PC-3 (cell line): ENCODE data around the gene BASP1. TPM values are rescaled to one million over a fixed set of nuclear protein-coding genes. Genes with fewer than 3 reads are reported as not detected.

Experiments
- ATAC-seq: fragments of 200-7000 bp; cut with Tn5 transposase; 2 replicates; pipeline ENCODE4 v1.9.1; 2020; ENCODE audit warnings: mild to moderate bottlenecking, moderate library complexity
- BruUV-seq: library from RNA; stranded (reverse); fragments of 400-500 nt; replicated peaks from 2 replicates; lab custom pipeline; 2021; lab: Mats Ljungman, UMichigan
- CTCF ChIA-PET: fragments of 300-600 bp; sonication (Branson Sonifier 250); formaldehyde crosslinking; loops from one replicate; lab custom pipeline; 2022; ENCODE audit warnings: antibody characterized with exemption; lab: Charles Lee
- POLR2A ChIA-PET: fragments of 300-600 bp; sonication (Branson Sonifier 250); formaldehyde crosslinking; loops from one replicate; lab custom pipeline; 2022; ENCODE audit warnings: antibody characterized with exemption; ENCODE audit not compliant: unreplicated experiment; lab: Charles Lee
- DNase-seq: peaks from one replicate; pipeline ENCODE4 v3.0.0-alpha.2; 2015
- H2AFZ ChIP-seq: fragments of 300-600 bp; sonication (generic); 2 replicates; pipeline ENCODE4 v1.6.0; 2016; ENCODE audit warnings: antibody characterized with exemption, low read length
- H3F3A ChIP-seq: fragments of 300-600 bp; sonication (generic); one replicate; pipeline ENCODE4 v1.6.0; 2017; ENCODE audit warnings: antibody characterized with exemption, low read length, control low read depth, mild to moderate bottlenecking; ENCODE audit not compliant: unreplicated experiment
- H3K27ac ChIP-seq: fragments of 300-600 bp; sonication (generic); 2 replicates; pipeline ENCODE4 v1.5.1; 2016; ENCODE audit warnings: mild to moderate bottlenecking, low read length
- H3K27me3 ChIP-seq: fragments of 300-600 bp; sonication (generic); 2 replicates; pipeline ENCODE4 v1.6.1; 2016; ENCODE audit warnings: low read length, mixed read lengths
- H3K36me3 ChIP-seq: fragments of 300-600 bp; sonication (generic); 2 replicates; pipeline ENCODE4 v1.6.1; 2016; ENCODE audit warnings: low read depth, mixed run types, low read length, mixed read lengths
- H3K4me1 ChIP-seq: fragments of 300-600 bp; sonication (generic); 2 replicates; pipeline ENCODE4 v1.5.1; 2016; ENCODE audit warnings: low read length; ENCODE audit not compliant: insufficient read depth
- H3K4me2 ChIP-seq: fragments of 300-600 bp; sonication (generic); 2 replicates; pipeline ENCODE4 v1.6.0; 2016; ENCODE audit warnings: low read length
- H3K4me3 ChIP-seq: fragments of 300-600 bp; sonication (generic); 2 replicates; pipeline ENCODE4 v1.5.1; 2016; ENCODE audit warnings: mild to moderate bottlenecking, low read length, mixed read lengths
- H3K79me2 ChIP-seq: fragments of 300-600 bp; sonication (generic); 2 replicates; pipeline ENCODE4 v1.6.1; 2017; ENCODE audit warnings: low read length, mixed read lengths
- H3K9ac ChIP-seq: fragments of 300-600 bp; sonication (generic); 2 replicates; pipeline ENCODE4 v1.6.0; 2016; ENCODE audit warnings: mild to moderate bottlenecking, low read length
- H3K9me2 ChIP-seq: fragments of 300-600 bp; sonication (generic); replicated peaks from 2 replicates; pipeline ENCODE4 v1.6.1; 2016; ENCODE audit warnings: mixed run types, low read length, mixed read lengths
- H3K9me3 ChIP-seq: fragments of 300-600 bp; sonication (generic); 2 replicates; pipeline ENCODE4 v1.6.1; 2016; ENCODE audit warnings: low read length, mixed read lengths
- H4K20me1 ChIP-seq: fragments of 300-600 bp; sonication (generic); 2 replicates; pipeline ENCODE4 v1.6.1; 2016; ENCODE audit warnings: low read length, mixed read lengths
- CTCF ChIP-seq: fragments of 300-600 bp; sonication (generic); conservative IDR thresholded peaks from 2 replicates; pipeline ENCODE4 v1.5.1; 2017; ENCODE audit warnings: antibody characterized with exemption, low read depth, mild to moderate bottlenecking, low read length
- EZH2 ChIP-seq: fragments of 300-600 bp; sonication (generic); IDR thresholded peaks from one replicate; pipeline ENCODE4 v1.6.1; 2017; ENCODE audit warnings: antibody characterized with exemption, mild to moderate bottlenecking, low read length; ENCODE audit not compliant: unreplicated experiment
- EZH2phosphoT487 ChIP-seq: fragments of 300-600 bp; sonication (generic); IDR thresholded peaks from 2 replicates; pipeline ENCODE4 v1.6.1; 2018; ENCODE audit warnings: mild to moderate bottlenecking, antibody characterized with exemption, low read length, borderline replicate concordance
- intact Hi-C: fragments of 100-400 bp; cut with micrococcal nuclease; formaldehyde crosslinking; loops from 2 replicates; pipeline ENCODE4 v1.9.0; 2023
- total RNA-seq: library from RNA; depleted of rRNA; stranded (reverse); fragments of >200 nt; gene quantifications from 2 replicates; pipeline ENCODE4 v1.2.3, GENCODE V29; 2014

Gene BASP1
- total RNA-seq, 1 experiment from 2014 or later: 169 TPM

GRCh38 chr5:17272111-17272510, 54.7 kb downstream of the BASP1 start:
- Histone ChIP-seq H3K27ac (no peak overlapping the region), H3F3A (no peaks in the 10 kb centered on the region), H3K4me2 (no peak overlapping the region), H3K9ac (no peak overlapping the region), H3K9me3 (no peaks in the 10 kb centered on the region), H4K20me1 (no peaks in the 10 kb centered on the region), H3K4me1 (0 out of 2 replicates have a peak, but pooled peaks cover under 1% of the 10 kb centered on the region), H3K27me3 (no peaks in the 10 kb centered on the region), H3K4me3 (no peak overlapping the region), H3K9me2 (no peaks in the 10 kb centered on the region), H3K79me2 (peaks cover 63% of the 10 kb centered on the region), H3K36me3 (peaks cover 18% of the 10 kb centered on the region), H2AFZ (no peak overlapping the region)
- no peak for DNase-seq
- no peak for TF ChIP-seq EZH2
- no peak for TF ChIP-seq CTCF
- no peak for TF ChIP-seq EZH2phosphoT487
- intact Hi-C loops: no loop called here
- CTCF ChIA-PET: no interaction called here
- POLR2A ChIA-PET: no interaction called here
- BruUV-seq: no TSS peak
- ATAC-seq: no peak

GRCh38 chr5:17275289-17276158, 58.1 kb downstream of the BASP1 start:
- Histone ChIP-seq H4K20me1 (no peaks in the 10 kb centered on the region), H3F3A (peaks cover 7% of the 10 kb centered on the region), H3K27me3 (no peaks in the 10 kb centered on the region), H3K79me2 (peaks cover 37% of the 10 kb centered on the region), H3K4me1 (no peaks in the 10 kb centered on the region), H2AFZ (no peak overlapping the region), H3K36me3 (peaks cover 36% of the 10 kb centered on the region), H3K9me3 (no peaks in the 10 kb centered on the region), H3K9me2 (no peaks in the 10 kb centered on the region), H3K9ac (no peak overlapping the region), H3K4me2 (no peak overlapping the region), H3K4me3 (no peak overlapping the region), H3K27ac (no peak overlapping the region)
- POLR2A ChIA-PET: no interaction called here
- TF ChIP-seq EZH2 (no peak), EZH2phosphoT487 (no peak), CTCF (no peak)
- CTCF ChIA-PET: no interaction called here
- no peak for ATAC-seq
- intact Hi-C loops: no loop called here
- no peak for DNase-seq
- BruUV-seq: no TSS peak

GRCh38 chr5:17276445-17276844, 59.0 kb downstream of the BASP1 start:
- CTCF ChIA-PET: no interaction called here
- peaks cover 29% of the 10 kb centered on the region for H3K79me2 ChIP-seq
- H3K27me3 ChIP-seq: no peaks in the 10 kb centered on the region
- no peaks in the 10 kb centered on the region for H3K9me2 ChIP-seq
- POLR2A ChIA-PET: no interaction called here
- H3K36me3 ChIP-seq: peaks cover 36% of the 10 kb centered on the region
- no peak overlapping the region for H3K4me2 ChIP-seq
- H3K27ac ChIP-seq: no peak overlapping the region
- H4K20me1 ChIP-seq: no peaks in the 10 kb centered on the region
- no peak for TF ChIP-seq CTCF
- TF ChIP-seq EZH2phosphoT487: no peak
- no peak for TF ChIP-seq EZH2
- no peaks in the 10 kb centered on the region for H3K9me3 ChIP-seq
- no peak for DNase-seq
- H3F3A ChIP-seq: peaks cover 7% of the 10 kb centered on the region
- H2AFZ ChIP-seq: no peak overlapping the region
- BruUV-seq: no TSS peak
- intact Hi-C loops: no loop called here
- no peaks in the 10 kb centered on the region for H3K4me1 ChIP-seq
- no peak for ATAC-seq
- H3K9ac ChIP-seq: no peak overlapping the region
- H3K4me3 ChIP-seq: no peak overlapping the region
